ENCODE data around the gene OLFML1.

- TF ChIP-seq MAX (CRISPR knock-in tag; IDR thresholded peaks at IDR 0.05) (no peak), SP1 (CRISPR knock-in tag; conservative IDR thresholded peaks at IDR 0.05) (no peak), CTCF (IDR thresholded peaks at IDR 0.05) (no peak), ATF3 (CRISPR knock-in tag; conservative IDR thresholded peaks at IDR 0.05) (no peak), ZNF281 (CRISPR knock-in tag; IDR thresholded peaks at IDR 0.05) (no peak)
Observed at GRCh38 chr11:7538031-7538430, 52.7 kb downstream of the OLFML1 start.
